Esophagus muscularis mucosa (tissue), 3 donors: ENCODE measurements around the gene SLC35G3.

Experiments
- CTCF ChIP-seq, 3 experiments: fragments of 200-600 bp in 2 of 3; fragments of 450-650 bp in 1 of 3; sonication (generic) in 2 of 3; IDR thresholded peaks; one replicate each; pipeline ENCODE4 v1.5.1; 2017 to 2019; ENCODE audit warnings: antibody characterized with exemption in 3 of 3, mild to moderate bottlenecking in 2 of 3, moderate library complexity in 1 of 3
- POLR2A ChIP-seq: fragments of 450-650 bp; IDR thresholded peaks from one replicate; pipeline ENCODE4 v1.6.1; 2017; ENCODE audit warnings: antibody characterized with exemption, moderate library complexity, mild to moderate bottlenecking, low read depth

GRCh38 chr17:35217107-35217506 lies 22.9 kb upstream of the SLC35G3 start:
- no peak for TF ChIP-seq CTCF (IDR thresholded peaks at IDR 0.05)
- TF ChIP-seq POLR2A: no peak
